PC-3 (cell line): Measurements from ENCODE around the gene MTCL1. TPM values are rescaled to one million over a fixed set of nuclear protein-coding genes. Genes with fewer than 3 reads are reported as not detected.
"Not testable (repeated sequence)": the region's sequence is repeated elsewhere in the genome, so short reads cannot be mapped to it uniquely, and the experiment has no call there.

Experiments
- ATAC-seq: fragments of 200-7000 bp; cut with Tn5 transposase; 2 replicates; pipeline ENCODE4 v1.9.1; 2020; ENCODE audit warnings: mild to moderate bottlenecking, moderate library complexity
- BruUV-seq: library from RNA; stranded (reverse); fragments of 400-500 nt; replicated peaks from 2 replicates; lab custom pipeline; 2021; lab: Mats Ljungman, UMichigan
- CTCF ChIA-PET: fragments of 300-600 bp; sonication (Branson Sonifier 250); formaldehyde crosslinking; loops from one replicate; lab custom pipeline; 2022; ENCODE audit warnings: antibody characterized with exemption; lab: Charles Lee
- POLR2A ChIA-PET: fragments of 300-600 bp; sonication (Branson Sonifier 250); formaldehyde crosslinking; loops from one replicate; lab custom pipeline; 2022; ENCODE audit warnings: antibody characterized with exemption; ENCODE audit not compliant: unreplicated experiment; lab: Charles Lee
- DNase-seq: peaks from one replicate; pipeline ENCODE4 v3.0.0-alpha.2; 2015
- H2AFZ ChIP-seq: fragments of 300-600 bp; sonication (generic); 2 replicates; pipeline ENCODE4 v1.6.0; 2016; ENCODE audit warnings: antibody characterized with exemption, low read length
- H3F3A ChIP-seq: fragments of 300-600 bp; sonication (generic); one replicate; pipeline ENCODE4 v1.6.0; 2017; ENCODE audit warnings: antibody characterized with exemption, low read length, control low read depth, mild to moderate bottlenecking; ENCODE audit not compliant: unreplicated experiment
- H3K27ac ChIP-seq: fragments of 300-600 bp; sonication (generic); 2 replicates; pipeline ENCODE4 v1.5.1; 2016; ENCODE audit warnings: mild to moderate bottlenecking, low read length
- H3K27me3 ChIP-seq: fragments of 300-600 bp; sonication (generic); 2 replicates; pipeline ENCODE4 v1.6.1; 2016; ENCODE audit warnings: low read length, mixed read lengths
- H3K36me3 ChIP-seq: fragments of 300-600 bp; sonication (generic); 2 replicates; pipeline ENCODE4 v1.6.1; 2016; ENCODE audit warnings: low read depth, mixed run types, low read length, mixed read lengths
- H3K4me1 ChIP-seq: fragments of 300-600 bp; sonication (generic); 2 replicates; pipeline ENCODE4 v1.5.1; 2016; ENCODE audit warnings: low read length; ENCODE audit not compliant: insufficient read depth
- H3K4me2 ChIP-seq: fragments of 300-600 bp; sonication (generic); 2 replicates; pipeline ENCODE4 v1.6.0; 2016; ENCODE audit warnings: low read length
- H3K4me3 ChIP-seq: fragments of 300-600 bp; sonication (generic); 2 replicates; pipeline ENCODE4 v1.5.1; 2016; ENCODE audit warnings: mild to moderate bottlenecking, low read length, mixed read lengths
- H3K79me2 ChIP-seq: fragments of 300-600 bp; sonication (generic); 2 replicates; pipeline ENCODE4 v1.6.1; 2017; ENCODE audit warnings: low read length, mixed read lengths
- H3K9ac ChIP-seq: fragments of 300-600 bp; sonication (generic); 2 replicates; pipeline ENCODE4 v1.6.0; 2016; ENCODE audit warnings: mild to moderate bottlenecking, low read length
- H3K9me2 ChIP-seq: fragments of 300-600 bp; sonication (generic); replicated peaks from 2 replicates; pipeline ENCODE4 v1.6.1; 2016; ENCODE audit warnings: mixed run types, low read length, mixed read lengths
- H3K9me3 ChIP-seq: fragments of 300-600 bp; sonication (generic); 2 replicates; pipeline ENCODE4 v1.6.1; 2016; ENCODE audit warnings: low read length, mixed read lengths
- H4K20me1 ChIP-seq: fragments of 300-600 bp; sonication (generic); 2 replicates; pipeline ENCODE4 v1.6.1; 2016; ENCODE audit warnings: low read length, mixed read lengths
- CTCF ChIP-seq: fragments of 300-600 bp; sonication (generic); conservative IDR thresholded peaks from 2 replicates; pipeline ENCODE4 v1.5.1; 2017; ENCODE audit warnings: antibody characterized with exemption, low read depth, mild to moderate bottlenecking, low read length
- EZH2 ChIP-seq: fragments of 300-600 bp; sonication (generic); IDR thresholded peaks from one replicate; pipeline ENCODE4 v1.6.1; 2017; ENCODE audit warnings: antibody characterized with exemption, mild to moderate bottlenecking, low read length; ENCODE audit not compliant: unreplicated experiment
- EZH2phosphoT487 ChIP-seq: fragments of 300-600 bp; sonication (generic); IDR thresholded peaks from 2 replicates; pipeline ENCODE4 v1.6.1; 2018; ENCODE audit warnings: mild to moderate bottlenecking, antibody characterized with exemption, low read length, borderline replicate concordance
- intact Hi-C: fragments of 100-400 bp; cut with micrococcal nuclease; formaldehyde crosslinking; loops from 2 replicates; pipeline ENCODE4 v1.9.0; 2023
- total RNA-seq: library from RNA; depleted of rRNA; stranded (reverse); fragments of >200 nt; gene quantifications from 2 replicates; pipeline ENCODE4 v1.2.3, GENCODE V29; 2014

MTCL1 gene
- total RNA-seq, 1 experiment from 2014 or later, result 33.1 TPM

GRCh38 chr18:8757396-8757997, 52.1 kb downstream of the MTCL1 start:
- ChIA-PET CTCF (no interaction called here), POLR2A (interaction anchor here (0.6 kb wide), 1 partner anchor 86 kb away, joined by 12 read pairs; no protein-coding TSS in a partner anchor)
- no peak for TF ChIP-seq EZH2
- TF ChIP-seq CTCF, result no peak
- TF ChIP-seq EZH2phosphoT487, result no peak
- Histone ChIP-seq H3K4me2 (no peak overlapping the region), H2AFZ (no peak overlapping the region), H3K79me2 (peaks cover 3% of the 10 kb centered on the region; the same call in 1 of the 2 replicates), H3K36me3 (peaks cover 39% of the 10 kb centered on the region), H3K27me3 (no peaks in the 10 kb centered on the region), H3K9me2 (no peaks in the 10 kb centered on the region), H3K4me3 (no peak overlapping the region), H4K20me1 (no peaks in the 10 kb centered on the region), H3K4me1 (peaks cover 11% of the 10 kb centered on the region), H3K9ac (no peak overlapping the region), H3K9me3 (no peaks in the 10 kb centered on the region), H3F3A (no peaks in the 10 kb centered on the region), H3K27ac (no peak overlapping the region)
- ATAC-seq, result no peak
- BruUV-seq, result no TSS peak
- intact Hi-C loops, result no loop called here
- DNase-seq, result no peak

- no peak overlapping the region for H3K27ac ChIP-seq
- intact Hi-C loops, result no loop called here
- no peak overlapping the region for H3K4me3 ChIP-seq
- no peak overlapping the region for H3K4me2 ChIP-seq
- no peak for TF ChIP-seq EZH2
- TF ChIP-seq EZH2phosphoT487, result no peak
- TF ChIP-seq CTCF, result no peak
- peaks cover 11% of the 10 kb centered on the region for H3K4me1 ChIP-seq
- no peaks in the 10 kb centered on the region for H3K79me2 ChIP-seq
- H3K9me3 ChIP-seq, result no peaks in the 10 kb centered on the region
- DNase-seq (no peak), ATAC-seq (no peak)
- no peaks in the 10 kb centered on the region for H3K9me2 ChIP-seq
- no peaks in the 10 kb centered on the region for H3F3A ChIP-seq
- no TSS peak for BruUV-seq
- ChIA-PET CTCF (no interaction called here), POLR2A (no interaction called here)
- peaks cover 36% of the 10 kb centered on the region for H3K36me3 ChIP-seq
- no peaks in the 10 kb centered on the region for H4K20me1 ChIP-seq
- no peak overlapping the region for H2AFZ ChIP-seq
- no peak overlapping the region for H3K9ac ChIP-seq
- no peaks in the 10 kb centered on the region for H3K27me3 ChIP-seq
These were observed 53.1 kb downstream of the MTCL1 start for GRCh38 chr18:8758466-8758865.

GRCh38 chr18:8760984-8761383, 55.6 kb downstream of the MTCL1 start:
- H2AFZ ChIP-seq, result no peak overlapping the region
- POLR2A ChIA-PET, result no interaction called here
- no peak for ATAC-seq

GRCh38 chr18:8761535-8761934, 56.2 kb downstream of the MTCL1 start:
- H3K36me3 ChIP-seq, result peaks cover 35% of the 10 kb centered on the region
- H3K9ac ChIP-seq, H3K79me2 ChIP-seq, H3K9me3 ChIP-seq, H3K27ac ChIP-seq, CTCF ChIA-PET, POLR2A ChIA-PET, H2AFZ ChIP-seq, intact Hi-C loops, H3K4me1 ChIP-seq, BruUV-seq, H3K9me2 ChIP-seq, H3K27me3 ChIP-seq, DNase-seq, H3F3A ChIP-seq, ATAC-seq, H3K4me2 ChIP-seq, H3K4me3 ChIP-seq, H4K20me1 ChIP-seq: not testable (repeated sequence)

More at GRCh38 chr18:8760984-8761383, 55.6 kb downstream of the MTCL1 start:
- Histone ChIP-seq H3K9ac (no peak overlapping the region), H3K36me3 (peaks cover 35% of the 10 kb centered on the region), H3K4me3 (no peak overlapping the region), H4K20me1 (no peaks in the 10 kb centered on the region), H3F3A (no peaks in the 10 kb centered on the region), H3K27ac (no peak overlapping the region), H3K79me2 (no peaks in the 10 kb centered on the region), H3K27me3 (no peaks in the 10 kb centered on the region), H3K9me2 (no peaks in the 10 kb centered on the region), H3K9me3 (no peaks in the 10 kb centered on the region), H3K4me2 (no peak overlapping the region), H3K4me1 (peaks cover under 1% of the 10 kb centered on the region; the same call in 1 of the 2 replicates)
- intact Hi-C loops, result no loop called here
- no TSS peak for BruUV-seq
- no peak for DNase-seq
- TF ChIP-seq EZH2phosphoT487 (no peak), CTCF (no peak), EZH2 (no peak)
- CTCF ChIA-PET, result no interaction called here
